ENCODE measurements around the gene TIAM2.
"Not testable (repeated sequence)": the region's sequence is repeated elsewhere in the genome, so short reads cannot be mapped to it uniquely, and the experiment has no call there.

TIAM2 gene

DNA sequence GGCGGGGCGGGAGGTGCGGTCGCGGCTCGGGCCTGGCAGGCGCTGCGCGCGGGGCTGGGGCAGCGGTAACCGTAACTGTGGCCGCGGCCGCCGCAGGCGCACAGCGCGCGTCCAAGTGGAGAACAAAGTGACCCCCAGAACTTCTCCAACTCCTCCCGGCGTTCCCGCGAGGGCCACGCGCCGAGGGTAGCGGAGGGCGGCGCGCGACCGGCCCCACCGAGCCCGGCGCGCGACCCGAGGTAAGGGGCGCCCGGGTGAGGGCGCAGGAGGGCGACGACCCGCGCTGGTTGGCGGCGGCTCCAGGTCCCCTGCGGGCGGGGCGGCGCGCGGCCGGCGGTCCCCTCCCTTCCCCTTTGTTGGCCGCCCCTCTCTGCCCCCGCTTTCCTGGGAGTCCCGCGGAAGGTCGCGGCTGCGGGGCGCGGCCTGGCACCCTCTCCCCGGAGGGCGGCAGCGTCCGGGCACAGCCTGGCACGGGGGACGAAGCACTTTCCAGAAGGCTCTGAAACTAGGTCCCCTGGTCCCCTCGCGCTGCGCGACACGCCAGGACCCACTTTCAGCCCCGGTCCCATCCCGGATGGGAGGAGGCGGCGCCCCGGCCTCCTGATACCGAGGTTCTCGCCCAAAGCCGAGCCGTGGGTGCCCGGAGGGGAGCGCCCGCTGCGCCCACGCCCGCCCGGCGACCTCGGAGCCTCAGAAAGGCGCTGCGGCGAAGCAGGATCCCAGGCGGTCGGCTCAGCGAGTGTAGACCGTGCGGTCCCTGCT lies at the start of gene TIAM2:
Gene TIAM2, plus strand, starts transcription at position 62 of the 762 bp plus-strand sequence. CDS start 133,909 bp downstream, outside the sequence.
- no peak for DNase-seq

DNA sequence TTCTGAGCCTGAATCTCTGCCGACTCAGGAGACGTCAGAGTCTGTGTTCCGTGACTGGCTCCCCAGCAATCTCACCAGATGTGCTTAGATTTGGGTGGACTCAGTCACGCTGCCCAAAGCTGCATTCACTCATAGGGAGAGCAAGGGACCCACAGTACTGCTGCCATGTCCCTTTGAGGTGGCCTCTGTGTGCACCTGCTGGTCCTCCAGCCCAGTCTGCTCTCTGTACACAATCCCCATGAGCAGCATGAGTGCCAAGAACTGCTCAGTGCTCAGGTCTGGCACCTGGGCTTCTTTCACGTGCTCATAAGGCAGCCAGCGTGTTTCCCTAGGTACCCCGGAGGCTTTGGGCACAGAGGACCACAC lies 44.2 kb upstream of the TIAM2 start:
- DNase-seq = no peak

DNA sequence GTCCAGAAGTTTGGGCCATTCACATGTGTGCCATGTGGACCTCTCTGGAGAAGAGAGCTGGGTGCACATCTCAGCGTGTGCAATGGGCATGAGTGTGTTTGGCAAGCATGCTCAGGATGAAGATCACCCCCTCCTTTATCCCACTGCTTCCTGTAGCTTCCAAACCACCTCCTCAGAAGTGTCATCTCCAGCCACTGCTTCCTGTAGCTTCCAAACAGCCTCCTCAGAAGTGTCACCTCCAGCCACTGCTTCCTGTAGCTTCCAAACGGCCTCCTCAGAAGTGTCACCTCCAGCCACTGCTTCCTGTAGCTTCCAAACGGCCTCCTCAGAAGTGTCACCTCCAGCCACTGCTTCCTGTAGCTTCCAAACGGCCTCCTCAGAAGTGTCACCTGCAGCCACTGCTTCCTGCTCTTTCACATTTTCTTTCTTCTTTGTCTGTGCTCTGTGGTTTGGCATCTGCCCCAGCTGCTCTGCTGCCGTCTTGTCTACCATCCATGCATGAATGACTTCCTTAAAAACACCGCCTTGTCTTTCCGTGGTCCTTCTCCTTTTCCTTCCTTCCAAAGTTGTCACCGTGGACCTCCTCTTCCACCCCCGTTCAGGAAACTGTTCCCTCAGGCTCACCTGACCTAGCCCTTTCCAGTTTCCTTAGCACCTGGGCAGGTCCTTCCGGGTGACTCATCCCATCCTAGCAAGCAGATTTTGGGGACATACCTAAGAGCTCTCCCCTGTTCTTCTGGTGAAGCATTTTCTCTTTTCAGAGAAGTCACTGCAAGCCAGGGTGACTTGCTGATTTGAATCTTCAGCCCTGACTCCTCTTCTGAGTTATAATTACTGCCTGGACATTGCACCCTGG lies 43.5 kb upstream of the TIAM2 start:
- DNase-seq = no peak

DNA sequence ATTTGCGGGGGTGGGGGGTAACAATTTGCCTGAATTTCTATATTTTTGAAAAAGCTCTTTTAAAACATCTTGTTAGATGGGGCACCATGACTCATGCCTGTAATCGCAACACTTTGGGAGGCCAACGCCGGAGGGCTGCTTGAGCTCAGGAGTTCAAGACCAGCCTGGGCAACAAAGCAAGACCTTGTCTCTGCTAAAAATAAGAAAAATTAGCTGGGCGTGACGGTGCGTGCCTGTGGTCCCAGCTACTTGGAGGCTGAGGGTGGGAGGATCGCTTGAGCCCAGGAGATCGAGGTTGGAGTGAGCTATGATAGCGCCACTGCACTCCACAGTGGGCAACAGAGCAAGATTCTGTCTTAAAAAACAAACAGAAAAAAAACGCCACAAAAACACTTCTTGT lies 41.5 kb upstream of the TIAM2 start:
- no peak for DNase-seq

DNA sequence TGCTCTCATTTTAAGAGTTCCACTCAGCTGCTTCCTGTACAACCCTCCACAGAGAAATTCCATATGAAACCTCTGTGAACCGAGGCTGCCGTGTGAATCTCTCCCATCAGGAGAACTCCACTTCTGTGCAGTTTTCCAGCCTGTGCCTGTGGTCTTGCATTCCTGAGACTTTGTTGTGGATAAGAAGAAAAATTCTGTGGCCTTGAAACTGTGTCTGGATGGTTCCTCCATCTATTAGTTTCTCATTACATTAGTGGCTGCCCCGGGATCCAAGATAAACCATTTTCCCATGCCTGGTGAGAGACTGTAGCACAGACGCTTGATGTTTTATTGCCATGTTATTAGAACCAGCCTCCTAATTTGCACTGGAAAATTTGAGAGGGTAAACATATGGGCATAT lies 40.8 kb upstream of the TIAM2 start:
- DNase-seq = no peak

DNA sequence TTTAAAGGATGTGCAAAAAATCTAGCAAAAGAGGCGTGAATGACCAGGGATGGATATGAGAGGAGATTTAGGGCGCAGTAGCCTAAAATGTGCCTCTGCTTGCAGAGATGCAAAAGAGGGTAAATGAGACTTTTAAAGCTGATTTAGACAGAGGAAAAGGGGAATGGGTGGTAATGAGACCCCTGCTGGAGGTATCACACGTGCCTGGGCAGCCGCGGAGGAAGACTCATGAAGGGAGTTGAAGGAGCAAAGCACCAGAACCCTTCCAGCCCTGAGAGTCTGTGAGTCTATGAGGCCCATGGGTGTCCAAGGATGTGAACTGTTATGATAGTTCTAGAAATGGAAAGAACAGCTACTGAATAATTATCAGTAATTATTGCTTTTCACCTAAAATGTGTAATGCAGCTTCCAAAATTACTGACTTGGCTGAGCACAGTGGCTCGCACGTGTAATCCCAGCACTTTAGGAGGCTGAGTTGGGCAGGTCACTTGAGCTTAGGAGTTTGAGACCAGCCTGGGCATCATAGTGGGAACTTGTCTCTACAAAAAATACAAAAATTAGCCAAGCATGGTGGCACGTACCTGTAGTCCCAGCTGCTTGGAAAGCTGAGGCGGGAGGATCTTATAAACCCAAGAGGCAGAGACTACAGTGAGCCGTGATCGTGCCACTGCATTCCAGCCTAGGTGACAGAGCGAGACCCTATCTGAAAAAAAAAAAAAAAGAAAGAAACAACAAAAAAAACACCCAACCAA lies 38.2 kb upstream of the TIAM2 start:
- no peak for DNase-seq

DNA sequence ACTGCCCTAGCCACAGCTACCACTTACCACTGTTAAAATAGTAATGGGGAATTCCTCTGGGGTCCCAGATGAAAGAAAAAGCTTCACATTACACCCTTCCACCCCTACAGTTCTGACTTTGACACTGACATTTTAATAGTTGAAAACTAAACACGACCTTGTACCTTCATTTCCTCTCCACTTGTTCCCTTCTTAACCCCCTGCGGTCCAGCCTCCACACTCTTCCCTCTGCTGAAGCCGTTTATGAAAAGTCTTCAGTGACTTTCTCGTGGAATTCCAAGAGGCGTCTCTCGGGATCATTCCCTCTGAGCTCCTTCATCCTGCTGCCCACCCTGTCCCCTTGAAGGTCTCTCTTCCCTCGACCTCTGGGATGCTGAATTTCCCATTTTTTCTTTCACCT lies 36.6 kb upstream of the TIAM2 start:
- no peak for DNase-seq

DNA sequence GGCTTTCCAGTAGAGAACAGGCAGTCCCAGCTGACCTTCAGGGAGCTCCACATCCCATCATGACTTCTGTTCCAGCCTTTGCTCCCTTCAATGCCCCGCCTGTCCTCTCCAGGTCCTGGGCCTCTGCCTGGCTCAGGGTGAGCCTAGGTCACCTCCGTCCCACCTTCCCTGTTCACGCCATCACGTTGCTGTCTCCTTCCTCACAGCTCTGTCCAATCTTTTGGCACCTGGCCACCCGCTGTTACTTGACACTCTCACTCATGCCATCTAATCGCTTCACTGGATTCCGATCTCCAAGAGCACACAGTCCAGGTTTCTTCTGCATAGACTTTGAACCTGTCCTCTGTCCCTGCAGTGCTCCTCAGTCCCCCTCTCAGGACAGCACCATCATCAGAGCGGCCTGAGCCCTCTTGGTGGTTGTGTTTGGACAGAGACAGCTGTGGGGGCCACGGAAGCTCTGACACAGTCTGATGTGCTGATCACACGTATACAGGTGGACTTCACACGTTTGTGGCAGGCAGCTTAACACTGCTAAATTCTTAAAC lies 34.7 kb upstream of the TIAM2 start:
- DNase-seq = no peak

DNA sequence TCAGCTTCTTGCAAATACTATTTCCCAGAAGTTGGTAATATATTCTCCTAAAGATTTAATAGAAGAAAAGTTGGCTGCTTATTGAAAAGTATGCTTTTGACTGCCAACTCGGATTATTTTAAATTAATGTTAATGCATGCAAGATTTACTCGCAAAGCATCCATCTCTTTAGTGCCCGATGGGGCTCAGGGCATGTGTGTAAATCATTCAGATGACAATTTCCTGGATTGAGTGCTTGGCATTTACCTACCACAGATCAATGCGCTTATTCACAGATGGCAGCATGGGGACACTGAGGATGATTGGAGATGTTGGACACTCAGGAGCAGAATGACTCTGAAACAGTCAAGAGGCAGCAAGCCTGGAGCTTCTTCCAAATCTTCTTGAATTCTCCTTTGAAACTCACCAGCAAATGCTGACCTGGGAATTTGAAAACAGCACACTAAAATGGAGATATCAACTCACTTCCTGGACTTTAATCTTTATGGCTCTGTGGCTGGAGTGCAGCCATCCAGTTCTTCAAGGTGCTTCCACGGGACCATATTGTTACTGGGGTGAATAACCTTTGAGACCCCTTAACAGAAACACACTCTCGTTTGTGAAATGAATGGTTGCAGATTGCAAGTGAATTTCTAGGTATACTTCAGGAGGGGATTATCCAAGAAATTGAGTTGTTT lies 34.1 kb upstream of the TIAM2 start:
- no peak for DNase-seq

DNA sequence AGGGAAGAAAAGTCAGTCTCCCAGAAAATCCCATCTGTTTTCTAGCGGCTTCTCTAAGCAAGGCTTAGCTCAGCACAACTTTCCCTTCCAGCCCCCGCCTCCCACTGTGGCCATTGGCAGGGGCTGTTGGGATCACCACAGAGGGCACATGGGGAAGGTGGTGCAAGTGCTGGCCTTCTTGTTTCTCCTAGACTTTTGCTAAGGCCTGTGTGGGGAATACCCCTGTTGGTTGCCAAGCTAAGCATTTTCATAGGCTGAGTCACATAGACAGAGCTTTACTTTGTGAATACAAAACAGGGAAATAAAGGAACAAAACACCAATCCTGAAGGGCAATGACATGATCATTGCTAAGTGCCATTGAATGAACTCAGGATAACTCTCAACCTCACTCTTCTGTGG lies 32.4 kb upstream of the TIAM2 start:
- DNase-seq = no peak

DNA sequence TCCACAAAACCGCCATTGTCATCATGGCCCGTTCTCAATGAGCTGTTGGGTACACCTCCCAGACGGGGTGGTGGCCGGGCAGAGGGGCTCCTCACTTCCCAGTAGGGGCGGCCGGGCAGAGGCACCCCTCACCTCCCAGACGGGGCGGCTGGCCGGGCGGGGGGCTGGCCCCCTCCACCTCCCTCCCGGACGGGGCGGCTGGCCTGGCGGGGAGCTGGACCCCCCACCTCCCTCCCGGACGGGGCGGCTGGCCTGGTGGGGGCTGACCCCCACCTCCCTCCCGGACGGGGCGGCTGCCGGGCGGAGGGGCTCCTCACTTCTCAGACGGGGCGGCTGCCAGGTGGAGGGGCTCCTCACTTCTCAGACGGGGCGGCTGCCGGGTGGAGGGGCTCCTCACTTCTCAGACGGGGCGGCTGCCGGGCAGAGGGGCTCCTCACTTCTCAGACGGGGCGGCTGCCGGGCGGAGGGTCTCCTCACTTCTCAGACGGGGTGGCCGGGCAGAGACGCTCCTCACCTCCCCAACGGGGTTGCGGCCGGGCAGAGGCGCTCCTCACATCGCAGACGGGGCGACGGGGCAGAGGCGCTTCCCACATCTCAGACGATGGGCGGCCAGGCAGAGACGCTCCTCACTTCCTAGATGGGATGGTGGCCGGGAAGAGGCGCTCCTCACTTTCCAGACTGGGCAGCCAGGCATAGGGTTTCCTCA lies 28.9 kb upstream of the TIAM2 start:
- not testable (repeated sequence) for DNase-seq

DNA sequence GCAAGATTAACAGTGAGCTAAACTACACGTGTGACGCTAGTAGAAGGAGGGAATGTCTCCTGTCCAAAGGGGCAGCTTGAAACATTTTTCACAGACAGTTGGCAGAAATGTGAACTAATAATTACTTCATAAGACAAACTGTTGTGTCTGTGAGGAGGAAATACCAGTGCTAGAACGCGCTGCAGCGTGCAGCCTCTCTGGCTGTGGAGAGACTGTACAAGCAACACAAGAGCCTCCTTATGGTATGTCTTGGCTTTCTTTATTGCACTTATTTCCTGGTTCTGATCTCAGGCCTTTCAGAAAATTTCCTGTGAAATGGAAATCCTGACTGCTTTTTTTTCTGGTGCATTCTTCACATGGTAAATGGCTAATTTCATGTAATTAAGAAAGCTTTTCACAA lies 25.3 kb upstream of the TIAM2 start:
- DNase-seq = no peak

DNA sequence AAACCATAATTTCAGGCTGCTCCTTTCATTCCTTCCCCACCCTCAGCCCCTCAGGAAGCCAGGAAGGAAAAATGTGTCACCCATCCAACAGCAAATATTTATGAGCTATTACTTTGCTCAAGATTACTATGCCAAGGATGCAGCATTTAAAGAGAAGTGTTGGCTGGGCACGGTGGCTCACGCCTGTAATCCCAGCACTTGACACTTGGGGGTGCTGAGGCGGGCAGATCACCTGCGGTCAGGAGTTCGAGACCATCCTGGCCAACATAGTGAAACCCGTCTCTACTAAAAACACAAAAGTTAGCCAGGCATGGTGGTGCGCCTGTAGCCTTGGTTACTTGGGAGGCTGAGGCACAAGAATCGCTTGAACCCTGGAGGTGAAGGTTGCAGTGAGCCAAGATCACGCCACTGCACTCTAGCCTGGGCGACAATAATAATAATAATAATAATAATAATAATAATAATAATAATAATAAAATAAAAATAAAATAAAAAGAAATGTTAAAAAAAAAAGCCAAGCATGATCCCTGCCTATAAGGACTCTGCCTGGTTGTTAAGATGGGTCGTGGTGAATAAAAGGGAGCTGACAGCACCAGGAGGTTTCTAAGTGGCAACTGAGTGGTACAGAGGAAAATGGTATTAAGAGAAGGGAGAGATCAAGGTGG lies 20.5 kb upstream of the TIAM2 start:
- no peak for DNase-seq

DNA sequence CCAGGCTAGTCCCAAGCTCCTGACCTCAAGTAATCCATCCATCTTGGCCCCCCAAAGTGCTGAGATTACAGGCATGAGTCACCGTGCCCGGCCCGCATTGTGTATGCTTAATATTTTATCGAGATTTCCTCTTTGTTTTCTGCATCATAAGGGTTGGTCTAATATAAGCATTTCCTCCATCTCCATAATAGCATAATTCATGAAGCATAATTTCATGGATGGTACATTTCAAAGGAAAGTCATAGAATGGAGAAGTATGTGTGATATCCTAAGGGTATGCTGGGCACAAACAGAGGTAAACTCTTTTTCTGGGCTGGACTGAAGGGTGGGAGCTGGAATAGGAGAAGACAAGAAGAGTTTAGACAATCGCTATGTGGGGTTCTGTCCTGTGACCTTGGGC lies 17.5 kb upstream of the TIAM2 start:
- DNase-seq = no peak

DNA sequence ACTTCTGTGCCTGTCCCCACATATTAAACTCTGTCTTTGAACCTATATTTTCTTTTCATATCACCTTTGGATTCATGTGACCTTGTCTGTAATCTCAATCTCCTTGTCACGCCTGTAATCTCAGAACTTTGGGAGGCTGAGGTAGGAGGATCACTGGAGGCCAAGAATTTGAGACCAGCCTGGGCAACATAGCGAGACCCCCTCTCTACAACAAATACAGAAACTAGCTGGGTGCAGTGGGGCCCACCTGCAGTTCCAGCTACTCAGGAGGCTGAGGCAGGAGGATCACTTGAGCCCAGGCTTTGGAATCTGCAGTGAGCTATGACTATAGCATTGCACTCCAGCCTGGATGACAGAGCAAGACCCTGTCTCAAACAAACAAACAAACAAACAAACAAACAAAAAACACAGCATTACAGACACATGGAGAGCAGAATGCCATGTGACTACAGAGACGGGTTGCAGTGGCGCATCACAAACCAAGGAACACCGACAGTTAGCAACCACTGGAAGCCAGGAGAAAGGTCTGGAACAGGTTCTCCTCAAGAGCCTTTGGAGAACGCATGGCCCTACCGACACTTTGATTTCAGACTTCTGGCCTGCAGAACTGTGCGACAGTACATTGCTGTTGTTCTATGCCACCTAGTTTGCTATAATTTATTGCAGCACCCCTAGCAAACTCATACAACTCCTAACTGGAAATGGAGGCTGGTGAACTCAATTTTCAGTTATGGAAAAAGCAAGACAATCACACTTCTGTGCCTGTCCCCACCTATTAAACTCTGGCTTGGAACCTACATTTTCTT lies 14.6 kb upstream of the TIAM2 start:
- DNase-seq = no peak

DNA sequence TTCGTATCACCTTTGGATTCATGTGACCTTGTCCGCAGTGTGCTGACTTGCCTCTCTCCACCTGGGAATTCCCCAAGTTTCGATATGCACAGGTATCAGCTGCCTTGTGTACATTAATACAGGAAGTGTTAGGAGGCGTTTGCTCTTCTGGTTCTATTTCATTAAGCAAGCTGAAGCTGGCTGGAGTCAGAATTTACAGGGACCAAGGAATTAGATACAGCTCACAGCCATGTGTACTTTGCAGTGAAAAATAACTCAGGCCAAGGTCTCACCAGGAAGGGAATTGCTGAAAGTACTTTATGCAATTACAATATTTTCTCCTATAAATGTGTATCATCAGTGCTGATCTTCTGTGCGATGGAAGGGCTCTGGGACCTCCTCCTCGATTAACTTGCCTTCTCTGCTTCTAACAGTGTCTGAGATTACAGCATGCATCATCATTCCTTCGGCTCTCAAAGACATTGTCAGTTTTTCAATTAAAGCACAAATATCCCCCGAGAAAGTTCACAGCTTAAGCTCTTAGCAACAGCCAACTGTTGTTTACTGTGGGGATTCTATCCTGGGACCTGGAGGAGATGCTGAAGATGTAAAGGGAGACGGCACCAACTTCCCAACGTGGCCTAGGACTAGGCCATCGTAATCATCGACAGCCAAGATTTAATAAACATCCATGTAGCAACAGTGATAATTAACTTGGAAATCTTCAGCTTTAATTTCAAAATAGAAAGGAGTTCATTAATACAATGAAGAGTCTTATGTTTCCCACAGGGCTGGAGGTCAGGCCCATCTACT lies 13.8 kb upstream of the TIAM2 start:
- no peak for DNase-seq

DNA sequence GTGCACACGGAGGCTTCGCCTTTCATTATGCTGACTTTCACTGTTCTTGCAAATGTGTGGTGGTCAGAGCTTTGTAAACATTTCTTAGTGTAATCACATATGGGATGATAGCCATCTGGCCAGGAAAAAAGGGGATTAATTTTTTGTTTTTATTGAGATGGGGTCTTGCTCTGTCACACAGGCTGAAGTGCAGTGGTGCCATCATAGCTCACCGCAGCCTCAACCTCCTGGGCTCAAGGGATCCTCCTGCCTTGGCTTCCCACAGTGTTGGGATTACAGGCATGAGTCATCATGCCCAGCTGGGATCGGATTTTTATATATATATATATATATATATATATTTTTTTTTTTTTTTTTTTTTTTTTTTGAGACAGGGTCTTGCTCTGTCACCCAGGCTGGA lies 11.0 kb upstream of the TIAM2 start:
- no peak for DNase-seq

DNA sequence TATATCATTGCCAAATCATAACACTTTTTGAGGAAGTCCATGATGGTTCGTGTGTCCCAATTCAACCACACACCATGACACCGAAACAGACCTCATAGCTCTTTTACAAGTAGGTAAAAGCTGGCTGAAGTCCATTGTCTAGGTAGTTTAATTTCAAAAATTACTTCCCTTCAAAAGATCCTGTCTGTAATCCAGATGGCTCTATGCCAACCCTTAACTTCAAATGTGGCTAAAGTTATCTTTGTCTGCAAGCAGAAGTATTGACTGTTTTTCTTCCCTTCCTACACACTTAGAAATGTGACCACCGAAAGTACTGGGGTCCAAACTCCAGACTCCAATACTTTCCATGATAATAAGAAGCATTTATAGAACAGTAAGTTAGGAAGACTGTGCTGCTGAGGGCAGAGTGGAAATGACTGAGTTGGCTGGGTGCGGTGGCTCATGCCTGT lies 8.3 kb upstream of the TIAM2 start:
- DNase-seq = no peak

DNA sequence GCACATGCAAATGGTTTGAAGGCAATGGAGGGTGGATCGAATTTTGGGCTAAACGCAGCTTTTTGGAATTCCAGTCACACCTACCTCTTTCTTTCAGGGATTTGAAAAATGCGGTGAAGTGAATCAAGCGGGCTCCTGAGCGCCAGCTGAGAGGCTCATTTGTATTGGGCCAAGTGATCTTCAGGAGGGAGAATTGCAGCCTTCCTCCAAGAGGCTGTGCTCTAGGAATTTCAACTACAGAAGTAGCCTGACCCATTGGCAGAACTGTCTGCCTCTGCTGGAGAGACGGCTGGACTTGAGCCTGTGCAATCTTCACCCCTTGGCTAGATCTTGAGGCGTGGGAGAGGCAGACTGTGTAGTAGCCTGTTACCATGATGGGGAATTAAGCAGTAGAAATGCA lies 5.7 kb upstream of the TIAM2 start:
- DNase-seq = no peak

DNA sequence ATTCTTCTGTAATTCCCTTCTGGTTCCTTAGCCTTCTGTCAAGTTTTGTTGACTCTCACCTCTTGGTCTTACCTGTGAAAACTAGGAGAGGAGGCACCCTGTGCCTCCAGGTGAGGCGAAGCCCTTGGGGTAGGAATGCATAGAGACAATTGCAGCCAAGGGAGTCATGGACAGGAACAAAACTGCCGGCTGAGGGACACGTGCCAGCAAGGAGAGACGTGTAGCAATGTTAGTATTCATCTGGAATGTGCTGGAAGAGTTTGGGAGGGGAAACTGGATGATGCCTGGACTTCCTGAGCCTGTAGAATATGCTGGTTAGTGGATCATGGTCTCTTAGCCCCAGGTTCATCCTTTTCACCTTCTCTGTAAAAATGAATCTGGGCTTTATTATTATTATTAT lies 3.9 kb upstream of the TIAM2 start:
- no peak for DNase-seq

Measured in activated naive CD4-positive, alpha-beta T cell (primary cell).